Globus pallidus (tissue), 1 donor: ENCODE data around the gene STK32A.

Source experiments
- DNase-seq: peaks from one replicate; pipeline ENCODE4 v3.0.0-alpha.2; 2015; ENCODE audit warnings: low spot score

Gene STK32A

GRCh38 chr5:147426640-147427327, 192.0 kb downstream of the STK32A start:
- no peak for DNase-seq

GRCh38 chr5:147427521-147428401, 192.9 kb downstream of the STK32A start:
- DNase-seq = no peak

GRCh38 chr5:147430628-147431027, 195.8 kb downstream of the STK32A start:
- no peak for DNase-seq

- DNase-seq = no peak
These were observed 196.8 kb downstream of the STK32A start for GRCh38 chr5:147431586-147431985.

GRCh38 chr5:147432323-147432722, 197.5 kb downstream of the STK32A start:
- no peak for DNase-seq

GRCh38 chr5:147434049-147434448, 199.2 kb downstream of the STK32A start:
- no peak for DNase-seq

GRCh38 chr5:147436596-147436995, 201.8 kb downstream of the STK32A start:
- DNase-seq = no peak

- no peak for DNase-seq
These were observed 202.4 kb downstream of the STK32A start for GRCh38 chr5:147437161-147437596.
